Stimulated activated CD4-positive, alpha-beta T cell treated with anti-CD3 and anti-CD28 coated beads, Interleukin-1b, Interleukin-23, amount 100 ng/mL, for 24 hours (primary cell): ENCODE measurements around the gene SGMS1.

Source experiments
- DNase-seq, 4 experiments: peaks; one replicate each; pipeline ENCODE4 v3.0.0-alpha.2; 2020; ENCODE audit warnings: low read depth in 4 of 4, low spot score in 1 of 4

The SGMS1 gene

GRCh38 chr10:50613150-50613549, 10.6 kb downstream of the SGMS1 start:
- no peak for DNase-seq

GRCh38 chr10:50610368-50610767, 13.4 kb downstream of the SGMS1 start:
- no peak for DNase-seq

GRCh38 chr10:50607356-50607925, 16.3 kb downstream of the SGMS1 start:
- DNase-seq = no peak

- no peak for DNase-seq
These were observed 17.8 kb downstream of the SGMS1 start for GRCh38 chr10:50605951-50606270.

GRCh38 chr10:50605269-50605950, 18.3 kb downstream of the SGMS1 start:
- DNase-seq = no peak

GRCh38 chr10:50604809-50605208, 18.9 kb downstream of the SGMS1 start:
- DNase-seq = no peak

- DNase-seq = no peak
These were observed 19.6 kb downstream of the SGMS1 start for GRCh38 chr10:50604049-50604640.

GRCh38 chr10:50603151-50603850, 20.5 kb downstream of the SGMS1 start:
- no peak for DNase-seq

GRCh38 chr10:50601974-50602373, 21.8 kb downstream of the SGMS1 start:
- no peak for DNase-seq

GRCh38 chr10:50600831-50601477, 22.8 kb downstream of the SGMS1 start:
- DNase-seq = no peak

- DNase-seq = no peak
These were observed 23.5 kb downstream of the SGMS1 start for GRCh38 chr10:50600286-50600685.

GRCh38 chr10:50596897-50597296, 26.9 kb downstream of the SGMS1 start:
- no peak for DNase-seq

- DNase-seq = no peak
These were observed 27.3 kb downstream of the SGMS1 start for GRCh38 chr10:50596456-50596855.

GRCh38 chr10:50595785-50596184, 28.0 kb downstream of the SGMS1 start:
- DNase-seq = no peak

- no peak for DNase-seq
These were observed 30.0 kb downstream of the SGMS1 start for GRCh38 chr10:50593523-50594376.

GRCh38 chr10:50592961-50593418, 30.8 kb downstream of the SGMS1 start:
- DNase-seq = no peak

- no peak for DNase-seq
These were observed 32.8 kb downstream of the SGMS1 start for GRCh38 chr10:50590935-50591334.

- no peak for DNase-seq
These were observed 37.0 kb downstream of the SGMS1 start for GRCh38 chr10:50586740-50587088.

- no peak for DNase-seq
These were observed 37.6 kb downstream of the SGMS1 start for GRCh38 chr10:50585921-50586739.
